Measurements from ENCODE around the gene ELMO1.
A peak's percentile ranks its signal among the peaks of the same experiment; 100 is the strongest.

The ELMO1 gene

DNA sequence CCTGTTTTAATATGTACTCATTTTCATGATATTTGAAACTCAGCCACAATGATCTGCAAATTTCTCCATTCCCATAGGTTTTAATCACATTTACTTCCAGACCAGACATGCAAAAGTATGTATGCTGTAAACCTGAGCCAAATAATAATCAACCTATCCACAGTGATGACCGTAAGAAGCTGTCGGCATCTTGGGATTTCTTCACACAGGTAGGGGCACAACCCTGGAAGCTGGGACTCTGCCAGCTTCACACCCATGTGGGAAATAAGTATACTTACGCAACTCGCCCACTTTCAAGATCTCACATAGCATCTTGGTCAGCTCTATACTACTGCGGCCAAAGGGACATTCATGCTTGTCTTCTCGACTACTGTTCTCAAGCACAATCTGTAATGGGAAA lies 352.3 kb downstream of the ELMO1 start:
- ChIA-PET CTCF (no interaction called here), POLR2A (ENCODE audit: low non-redundant PET) (no interaction called here)
- TF ChIP-seq, protein P1, sequence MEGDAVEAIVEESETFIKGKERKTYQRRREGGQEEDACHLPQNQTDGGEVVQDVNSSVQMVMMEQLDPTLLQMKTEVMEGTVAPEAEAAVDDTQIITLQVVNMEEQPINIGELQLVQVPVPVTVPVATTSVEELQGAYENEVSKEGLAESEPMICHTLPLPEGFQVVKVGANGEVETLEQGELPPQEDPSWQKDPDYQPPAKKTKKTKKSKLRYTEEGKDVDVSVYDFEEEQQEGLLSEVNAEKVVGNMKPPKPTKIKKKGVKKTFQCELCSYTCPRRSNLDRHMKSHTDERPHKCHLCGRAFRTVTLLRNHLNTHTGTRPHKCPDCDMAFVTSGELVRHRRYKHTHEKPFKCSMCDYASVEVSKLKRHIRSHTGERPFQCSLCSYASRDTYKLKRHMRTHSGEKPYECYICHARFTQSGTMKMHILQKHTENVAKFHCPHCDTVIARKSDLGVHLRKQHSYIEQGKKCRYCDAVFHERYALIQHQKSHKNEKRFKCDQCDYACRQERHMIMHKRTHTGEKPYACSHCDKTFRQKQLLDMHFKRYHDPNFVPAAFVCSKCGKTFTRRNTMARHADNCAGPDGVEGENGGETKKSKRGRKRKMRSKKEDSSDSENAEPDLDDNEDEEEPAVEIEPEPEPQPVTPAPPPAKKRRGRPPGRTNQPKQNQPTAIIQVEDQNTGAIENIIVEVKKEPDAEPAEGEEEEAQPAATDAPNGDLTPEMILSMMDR (conservative IDR thresholded peaks at IDR 0.05; ENCODE audit: low read depth), result no peak
- H3K27ac ChIP-seq, result no peak overlapping the region
- peak; percentile 60 for DNase-seq (ENCODE audit: low spot score)

DNA sequence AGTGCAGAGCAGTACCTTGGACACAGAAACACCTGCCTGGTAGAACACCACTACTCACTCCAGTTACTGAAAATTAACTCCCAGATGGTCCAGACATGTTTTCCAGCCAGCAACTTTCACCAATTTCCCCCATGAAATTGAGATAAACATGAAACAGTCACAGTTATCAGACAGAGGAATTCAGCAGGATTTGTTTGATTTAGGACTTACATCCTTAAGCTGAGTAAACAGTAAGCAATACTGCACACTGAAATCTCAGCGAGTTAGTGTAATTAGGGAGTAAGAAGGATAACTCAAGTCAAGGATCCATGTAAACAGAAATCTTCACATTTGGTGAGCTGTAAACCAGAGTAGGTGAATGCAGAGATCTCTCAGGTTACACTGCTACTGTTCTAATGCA lies 353.5 kb downstream of the ELMO1 start:
- no peak for DNase-seq (ENCODE audit: low spot score)
- no peak overlapping the region for H3K27ac ChIP-seq
- TF ChIP-seq, protein P1 (conservative IDR thresholded peaks at IDR 0.05; ENCODE audit: low read depth), result no peak
- CTCF ChIA-PET, result no interaction called here
- POLR2A ChIA-PET (ENCODE audit: low non-redundant PET), result no interaction called here

DNA sequence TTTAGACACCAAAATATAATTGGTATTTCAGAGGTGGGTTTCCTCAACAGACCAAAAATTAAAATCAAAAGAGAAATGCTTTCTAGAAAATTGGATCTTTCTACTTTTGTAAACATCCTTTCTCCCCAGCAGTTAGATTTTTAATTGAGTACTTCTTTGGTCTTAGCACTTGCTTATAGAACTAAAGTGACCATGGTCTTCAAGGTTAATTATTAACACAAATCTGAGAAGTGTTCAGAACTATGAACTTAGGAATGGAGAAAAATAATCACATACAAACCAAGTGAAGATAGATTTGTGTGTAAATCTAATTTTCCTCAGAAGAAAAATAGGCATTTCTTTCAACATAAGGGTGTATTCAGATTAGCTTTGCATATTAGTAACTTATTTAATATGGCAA lies 355.4 kb downstream of the ELMO1 start:
- no peak for DNase-seq (ENCODE audit: low spot score)
- ChIA-PET CTCF (interaction anchor here (0.9 kb wide), 1 partner anchor 694 kb away, joined by 3 read pairs; no protein-coding TSS in a partner anchor), POLR2A (ENCODE audit: low non-redundant PET) (no interaction called here)
- no peak overlapping the region for H3K27ac ChIP-seq
- TF ChIP-seq, protein P1 (conservative IDR thresholded peaks at IDR 0.05; ENCODE audit: low read depth), result no peak

DNA sequence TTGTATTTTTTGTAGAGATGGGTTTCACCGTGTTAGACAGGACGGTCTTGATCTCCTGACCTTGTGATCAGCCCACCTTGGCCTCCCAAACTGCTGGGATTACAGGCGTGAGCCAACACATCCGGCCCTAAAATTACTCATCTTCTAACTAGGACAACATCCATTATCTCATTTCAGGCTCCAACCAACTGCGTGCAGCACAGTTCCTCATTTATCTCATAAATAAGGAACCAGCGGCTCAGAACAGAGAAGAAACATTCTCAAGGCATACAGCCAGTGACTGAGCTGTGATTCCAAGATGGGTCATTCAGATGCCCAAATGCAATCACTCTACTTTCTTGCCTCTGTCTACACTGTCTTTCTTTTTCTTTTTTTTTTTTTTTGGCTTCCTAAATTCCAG lies 356.1 kb downstream of the ELMO1 start:
- TF ChIP-seq, protein P1 (conservative IDR thresholded peaks at IDR 0.05; ENCODE audit: low read depth), result no peak
- no peak overlapping the region for H3K27ac ChIP-seq
- CTCF ChIA-PET, result interaction anchor here (0.6 kb wide), 1 partner anchor 1454 kb away, joined by 4 read pairs; no protein-coding TSS in a partner anchor
- DNase-seq (ENCODE audit: low spot score), result no peak
- POLR2A ChIA-PET (ENCODE audit: low non-redundant PET), result no interaction called here

DNA sequence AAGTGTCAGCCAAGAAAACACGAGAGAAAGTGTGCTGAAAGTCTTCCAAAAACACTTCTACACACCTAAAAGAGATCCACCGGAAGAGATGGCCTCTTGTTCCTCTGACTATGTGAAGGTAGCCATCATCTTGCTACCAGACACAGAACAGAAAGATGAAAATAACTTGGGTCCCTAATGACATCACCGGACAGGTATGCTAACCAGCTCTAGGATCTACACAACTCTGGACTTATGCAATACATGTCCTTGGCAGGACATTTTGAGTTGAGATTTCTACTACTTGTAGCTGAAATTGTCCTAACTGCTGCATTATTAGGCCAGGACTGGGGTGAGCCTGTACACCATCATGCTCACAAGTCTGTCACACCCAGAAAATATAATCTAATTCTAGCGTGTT lies 358.7 kb downstream of the ELMO1 start:
- ChIA-PET CTCF (no interaction called here), POLR2A (ENCODE audit: low non-redundant PET) (no interaction called here)
- TF ChIP-seq, protein P1 (conservative IDR thresholded peaks at IDR 0.05; ENCODE audit: low read depth), result no peak
- DNase-seq (ENCODE audit: low spot score), result no peak
- no peak overlapping the region for H3K27ac ChIP-seq

DNA sequence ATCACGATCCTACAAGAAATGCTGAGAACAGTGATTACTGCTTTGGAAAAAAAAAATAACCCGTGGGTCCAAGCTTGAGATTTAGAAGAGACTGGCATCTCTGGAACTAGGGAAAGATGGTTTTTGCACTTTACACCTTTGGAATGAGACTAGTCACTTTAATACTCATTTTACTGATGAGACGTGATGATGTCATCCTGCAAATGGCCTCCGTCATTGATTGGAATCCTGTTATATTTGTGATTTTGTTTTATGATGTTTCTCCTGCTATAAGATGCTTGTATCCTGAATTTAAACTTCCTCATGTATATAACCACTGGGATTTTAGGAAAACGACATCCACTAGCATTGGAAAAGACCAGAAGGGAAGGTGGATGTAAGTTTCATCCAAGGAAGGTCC lies 363.1 kb downstream of the ELMO1 start:
- POLR2A ChIA-PET (ENCODE audit: low non-redundant PET), result no interaction called here
- TF ChIP-seq, protein P1 (conservative IDR thresholded peaks at IDR 0.05; ENCODE audit: low read depth), result no peak
- no peak for DNase-seq (ENCODE audit: low spot score)
- H3K27ac ChIP-seq, result no peak overlapping the region
- CTCF ChIA-PET, result no interaction called here

DNA sequence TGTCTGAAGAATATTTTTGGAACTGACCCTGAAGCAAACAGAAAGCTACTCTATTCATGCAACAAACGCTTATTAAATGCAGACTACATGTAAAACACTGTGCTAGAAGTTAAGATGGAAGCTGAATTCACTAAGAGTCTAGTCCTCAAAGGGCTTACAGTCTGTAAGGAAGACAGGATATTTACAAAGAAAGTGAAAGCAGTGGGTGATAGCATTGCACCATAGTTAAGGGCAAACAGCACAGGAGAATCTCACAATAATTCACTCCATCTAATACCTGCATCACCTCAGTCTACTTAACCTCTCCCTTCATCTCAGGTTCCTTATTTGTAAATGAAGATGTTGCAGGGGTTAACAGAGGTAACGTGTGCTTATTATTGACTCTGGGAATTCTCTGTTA lies 364.4 kb downstream of the ELMO1 start:
- ChIA-PET POLR2A (ENCODE audit: low non-redundant PET) (no interaction called here), CTCF (no interaction called here)
- no peak overlapping the region for H3K27ac ChIP-seq
- TF ChIP-seq, protein P1 (conservative IDR thresholded peaks at IDR 0.05; ENCODE audit: low read depth), result no peak
- DNase-seq (ENCODE audit: low spot score), result no peak
